ENCODE measurements around the gene MCF2L2. TPM values are rescaled to one million over a fixed set of nuclear protein-coding genes. Genes with fewer than 3 reads are reported as not detected.

The MCF2L2 gene
- total and polyA plus RNA-seq, 5 donors from 2014 or later = 2.1 to 20.7 (median 4.0) TPM

- no peaks in the 10 kb centered on the region for H3K9me3 Mint-ChIP-seq
- Histone ChIP-seq H3K27me3 (ENCODE audit: control insufficient read depth, insufficient read depth, low read length) (no peaks in the 10 kb centered on the region), H3K36me3 (ENCODE audit: control insufficient read depth, insufficient read depth, low read length) (peaks cover 3% of the 10 kb centered on the region), H3K9me3 (ENCODE audit: control insufficient read depth in 2 of 2, low read length in 2 of 2) (no peaks in the 10 kb centered on the region), H3K4me1 (ENCODE audit: control insufficient read depth, insufficient read depth, low read length, poor library complexity, severe bottlenecking) (no peaks in the 10 kb centered on the region), H3K4me3 (ENCODE audit: low read depth, low read length) (no peak overlapping the region), H3K27ac (ENCODE audit: insufficient read depth, low read length, poor library complexity, severe bottlenecking) (no peak overlapping the region)
- no peaks in the 10 kb centered on the region for H3K27me3 Mint-ChIP-seq
- no peaks in the 10 kb centered on the region for H3K4me1 Mint-ChIP-seq
- ATAC-seq (ENCODE audit: low read depth in 2 of 2) (no peak), DNase-seq (no peak)
- H3K4me3 Mint-ChIP-seq = no peak overlapping the region
- H3K27ac Mint-ChIP-seq = no peak overlapping the region
- no peaks in the 10 kb centered on the region for H3K36me3 Mint-ChIP-seq
Measured at GRCh38 chr3:183269345-183269744, 159.1 kb downstream of the MCF2L2 start.

GRCh38 chr3:183268366-183268765, 160.1 kb downstream of the MCF2L2 start:
- H3K4me3 ChIP-seq (ENCODE audit: low read depth, low read length) = no peak overlapping the region
- Mint-ChIP-seq H3K36me3 (no peaks in the 10 kb centered on the region), H3K27me3 (no peaks in the 10 kb centered on the region), H3K4me1 (no peaks in the 10 kb centered on the region), H3K27ac (no peak overlapping the region), H3K4me3 (no peak overlapping the region), H3K9me3 (no peaks in the 10 kb centered on the region)
- peaks cover 3% of the 10 kb centered on the region for H3K36me3 ChIP-seq (ENCODE audit: control insufficient read depth, insufficient read depth, low read length)
- H3K9me3 ChIP-seq (ENCODE audit: control insufficient read depth in 2 of 2, low read length in 2 of 2) = no peaks in the 10 kb centered on the region
- H3K27me3 ChIP-seq (ENCODE audit: control insufficient read depth, insufficient read depth, low read length) = no peaks in the 10 kb centered on the region
- DNase-seq (no peak), ATAC-seq (ENCODE audit: low read depth in 2 of 2) (no peak)
- no peaks in the 10 kb centered on the region for H3K4me1 ChIP-seq (ENCODE audit: control insufficient read depth, insufficient read depth, low read length, poor library complexity, severe bottlenecking)
- H3K27ac ChIP-seq (ENCODE audit: insufficient read depth, low read length, poor library complexity, severe bottlenecking) = no peak overlapping the region

- Mint-ChIP-seq H3K4me1 (no peaks in the 10 kb centered on the region), H3K9me3 (no peaks in the 10 kb centered on the region), H3K27me3 (no peaks in the 10 kb centered on the region), H3K4me3 (no peak overlapping the region), H3K36me3 (no peaks in the 10 kb centered on the region), H3K27ac (no peak overlapping the region)
- peaks cover 3% of the 10 kb centered on the region for H3K36me3 ChIP-seq (ENCODE audit: control insufficient read depth, insufficient read depth, low read length)
- H3K4me3 ChIP-seq (ENCODE audit: low read depth, low read length) = no peak overlapping the region
- H3K9me3 ChIP-seq (ENCODE audit: control insufficient read depth in 2 of 2, low read length in 2 of 2) = no peaks in the 10 kb centered on the region
- H3K4me1 ChIP-seq (ENCODE audit: control insufficient read depth, insufficient read depth, low read length, poor library complexity, severe bottlenecking) = no peaks in the 10 kb centered on the region
- H3K27me3 ChIP-seq (ENCODE audit: control insufficient read depth, insufficient read depth, low read length) = no peaks in the 10 kb centered on the region
- DNase-seq (no peak), ATAC-seq (ENCODE audit: low read depth in 2 of 2) (no peak)
- no peak overlapping the region for H3K27ac ChIP-seq (ENCODE audit: insufficient read depth, low read length, poor library complexity, severe bottlenecking)
Measured at GRCh38 chr3:183267140-183267539, 161.3 kb downstream of the MCF2L2 start.

DNA sequence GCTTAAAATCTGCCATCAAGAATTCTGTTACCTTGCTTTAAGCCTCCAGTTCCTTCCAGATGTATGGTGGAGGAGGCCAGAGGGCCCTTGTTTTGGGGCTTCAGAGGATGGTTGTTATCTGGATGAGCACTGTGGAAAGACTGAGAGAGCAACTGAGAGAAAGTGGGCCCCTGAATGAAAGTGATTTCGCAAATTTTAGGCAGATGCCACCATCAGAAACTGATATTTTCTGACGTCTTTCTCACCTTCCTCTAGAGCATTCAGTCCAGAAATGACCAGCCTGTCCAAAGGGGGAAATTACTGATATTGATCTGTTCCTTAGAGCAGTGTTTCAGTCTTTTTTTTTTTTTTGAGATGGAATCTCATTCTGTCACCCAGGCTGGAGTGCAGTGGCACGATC, 162.0 kb downstream of the MCF2L2 start:
- H3K9me3 Mint-ChIP-seq = no peaks in the 10 kb centered on the region
- Histone ChIP-seq H3K9me3 (ENCODE audit: control insufficient read depth in 2 of 2, low read length in 2 of 2) (no peaks in the 10 kb centered on the region), H3K4me3 (ENCODE audit: low read depth, low read length) (no peak overlapping the region), H3K4me1 (ENCODE audit: control insufficient read depth, insufficient read depth, low read length, poor library complexity, severe bottlenecking) (no peaks in the 10 kb centered on the region), H3K36me3 (ENCODE audit: control insufficient read depth, insufficient read depth, low read length) (peaks cover 3% of the 10 kb centered on the region), H3K27ac (ENCODE audit: insufficient read depth, low read length, poor library complexity, severe bottlenecking) (no peak overlapping the region), H3K27me3 (ENCODE audit: control insufficient read depth, insufficient read depth, low read length) (no peaks in the 10 kb centered on the region)
- no peak overlapping the region for H3K27ac Mint-ChIP-seq
- no peak overlapping the region for H3K4me3 Mint-ChIP-seq
- no peaks in the 10 kb centered on the region for H3K36me3 Mint-ChIP-seq
- ATAC-seq (ENCODE audit: low read depth in 2 of 2) (no peak), DNase-seq (no peak)
- H3K4me1 Mint-ChIP-seq = no peaks in the 10 kb centered on the region
- H3K27me3 Mint-ChIP-seq = no peaks in the 10 kb centered on the region

GRCh38 chr3:183265834-183266417, 162.5 kb downstream of the MCF2L2 start:
- H3K36me3 ChIP-seq (ENCODE audit: control insufficient read depth, insufficient read depth, low read length) = peaks cover 3% of the 10 kb centered on the region
- no peaks in the 10 kb centered on the region for H3K36me3 Mint-ChIP-seq
- no peaks in the 10 kb centered on the region for H3K4me1 ChIP-seq (ENCODE audit: control insufficient read depth, insufficient read depth, low read length, poor library complexity, severe bottlenecking)
- H3K4me3 ChIP-seq (ENCODE audit: low read depth, low read length) = no peak overlapping the region
- H3K4me3 Mint-ChIP-seq = no peak overlapping the region
- ATAC-seq (ENCODE audit: low read depth in 2 of 2) (peak; percentile 58 to 64), DNase-seq (peak in 1 of 3 donors; percentile 23)
- H3K27ac ChIP-seq (ENCODE audit: insufficient read depth, low read length, poor library complexity, severe bottlenecking) = no peak overlapping the region
- no peaks in the 10 kb centered on the region for H3K4me1 Mint-ChIP-seq
- no peaks in the 10 kb centered on the region for H3K9me3 Mint-ChIP-seq
- no peaks in the 10 kb centered on the region for H3K27me3 Mint-ChIP-seq
- H3K27me3 ChIP-seq (ENCODE audit: control insufficient read depth, insufficient read depth, low read length) = no peaks in the 10 kb centered on the region
- H3K9me3 ChIP-seq (ENCODE audit: control insufficient read depth in 2 of 2, low read length in 2 of 2) = no peaks in the 10 kb centered on the region
- H3K27ac Mint-ChIP-seq = no peak overlapping the region

DNA sequence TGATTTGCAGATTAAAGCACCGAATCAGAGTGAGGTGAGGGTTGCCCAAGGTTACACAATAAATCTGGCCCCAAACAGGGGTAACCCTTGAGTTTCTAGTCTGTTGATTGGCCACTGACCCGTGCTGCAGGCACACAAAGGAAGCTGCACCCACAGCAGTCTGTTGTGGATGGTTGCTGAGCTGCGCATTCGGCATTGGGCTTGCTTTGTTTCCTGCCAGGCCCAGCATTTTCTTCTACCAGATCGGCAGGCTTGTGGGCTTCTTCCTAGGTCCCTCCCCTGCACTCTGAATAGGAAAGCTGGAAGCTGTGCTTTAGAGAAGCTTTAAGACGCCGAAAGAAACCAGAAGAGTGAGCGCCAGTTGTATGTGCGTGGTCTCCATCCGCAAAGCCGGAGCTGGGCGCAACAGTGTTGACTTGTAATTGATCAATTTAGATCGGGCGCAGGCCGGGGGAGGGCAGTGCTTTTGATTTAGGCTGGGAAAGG, 163.2 kb downstream of the MCF2L2 start:
- Histone ChIP-seq H3K4me1 (ENCODE audit: control insufficient read depth, insufficient read depth, low read length, poor library complexity, severe bottlenecking) (no peaks in the 10 kb centered on the region), H3K4me3 (ENCODE audit: low read depth, low read length) (no peak overlapping the region), H3K27ac (ENCODE audit: insufficient read depth, low read length, poor library complexity, severe bottlenecking) (no peak overlapping the region), H3K27me3 (ENCODE audit: control insufficient read depth, insufficient read depth, low read length) (no peaks in the 10 kb centered on the region), H3K36me3 (ENCODE audit: control insufficient read depth, insufficient read depth, low read length) (peaks cover 3% of the 10 kb centered on the region), H3K9me3 (ENCODE audit: control insufficient read depth in 2 of 2, low read length in 2 of 2) (no peaks in the 10 kb centered on the region)
- H3K4me3 Mint-ChIP-seq = no peak overlapping the region
- no peaks in the 10 kb centered on the region for H3K36me3 Mint-ChIP-seq
- no peaks in the 10 kb centered on the region for H3K27me3 Mint-ChIP-seq
- DNase-seq (no peak), ATAC-seq (ENCODE audit: low read depth in 2 of 2) (no peak)
- peaks cover 0 to under 1% (median 0%) of the 10 kb centered on the region in 4 donors for H3K4me1 Mint-ChIP-seq
- H3K9me3 Mint-ChIP-seq = no peaks in the 10 kb centered on the region
- H3K27ac Mint-ChIP-seq = no peak overlapping the region

- DNase-seq (no peak), ATAC-seq (ENCODE audit: low read depth in 2 of 2) (no peak)
- H3K4me1 Mint-ChIP-seq = peaks cover 0 to 4% (median 0%) of the 10 kb centered on the region in 4 donors
- no peak overlapping the region for H3K4me3 Mint-ChIP-seq
- no peak overlapping the region for H3K4me3 ChIP-seq (ENCODE audit: low read depth, low read length)
- H3K36me3 ChIP-seq (ENCODE audit: control insufficient read depth, insufficient read depth, low read length) = peaks cover 3% of the 10 kb centered on the region
- H3K27me3 Mint-ChIP-seq = no peaks in the 10 kb centered on the region
- H3K27ac Mint-ChIP-seq = no peak overlapping the region
- peaks cover 2% of the 10 kb centered on the region for H3K27me3 ChIP-seq (ENCODE audit: control insufficient read depth, insufficient read depth, low read length)
- no peaks in the 10 kb centered on the region for H3K36me3 Mint-ChIP-seq
- H3K9me3 Mint-ChIP-seq = no peaks in the 10 kb centered on the region
- H3K9me3 ChIP-seq (ENCODE audit: control insufficient read depth in 2 of 2, low read length in 2 of 2) = no peaks in the 10 kb centered on the region
- no peak overlapping the region for H3K27ac ChIP-seq (ENCODE audit: insufficient read depth, low read length, poor library complexity, severe bottlenecking)
- H3K4me1 ChIP-seq (ENCODE audit: control insufficient read depth, insufficient read depth, low read length, poor library complexity, severe bottlenecking) = no peaks in the 10 kb centered on the region
Measured at GRCh38 chr3:183264268-183264667, 164.2 kb downstream of the MCF2L2 start.

DNA sequence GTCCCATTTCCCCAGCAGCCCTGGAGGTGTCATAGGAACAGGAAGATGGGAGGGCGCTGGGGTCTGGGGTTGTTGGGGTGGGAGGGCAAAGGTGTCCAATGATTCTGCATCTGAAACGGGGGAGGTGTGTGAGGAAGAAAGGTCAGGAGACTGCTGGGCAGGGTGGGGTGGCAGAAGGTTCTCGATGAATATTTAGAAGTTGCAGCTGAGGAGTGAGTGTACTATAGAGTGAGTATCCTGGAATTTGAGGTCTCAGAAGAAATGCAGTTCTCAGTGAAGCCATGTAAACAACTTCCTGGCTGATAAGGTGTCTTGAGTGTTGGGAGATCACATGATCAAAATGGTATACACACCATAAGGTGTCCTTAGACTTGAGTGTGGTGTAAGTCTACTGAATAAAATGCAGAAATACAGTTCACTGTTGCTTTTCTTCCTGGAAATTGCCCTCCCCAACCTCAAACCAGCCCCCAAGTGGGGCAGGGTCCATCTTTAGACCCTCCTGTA, 165.5 kb downstream of the MCF2L2 start:
- Mint-ChIP-seq H3K27me3 (peaks cover 7% of the 10 kb centered on the region), H3K9me3 (peaks cover 0 to 2% (median 0%) of the 10 kb centered on the region in 7 donors), H3K4me3 (no peak overlapping the region), H3K27ac (no peak overlapping the region), H3K36me3 (no peaks in the 10 kb centered on the region), H3K4me1 (peaks cover 0 to 4% (median 0%) of the 10 kb centered on the region in 4 donors)
- H3K9me3 ChIP-seq (ENCODE audit: control insufficient read depth in 2 of 2, low read length in 2 of 2) = no peaks in the 10 kb centered on the region
- ATAC-seq (ENCODE audit: low read depth in 2 of 2) (no peak), DNase-seq (no peak)
- peaks cover 2% of the 10 kb centered on the region for H3K27me3 ChIP-seq (ENCODE audit: control insufficient read depth, insufficient read depth, low read length)
- H3K36me3 ChIP-seq (ENCODE audit: control insufficient read depth, insufficient read depth, low read length) = peaks cover 3% of the 10 kb centered on the region
- no peak overlapping the region for H3K27ac ChIP-seq (ENCODE audit: insufficient read depth, low read length, poor library complexity, severe bottlenecking)
- no peaks in the 10 kb centered on the region for H3K4me1 ChIP-seq (ENCODE audit: control insufficient read depth, insufficient read depth, low read length, poor library complexity, severe bottlenecking)
- H3K4me3 ChIP-seq (ENCODE audit: low read depth, low read length) = no peak overlapping the region
